Subcutaneous abdominal adipose tissue (tissue), 5 donors: Measurements from ENCODE around the gene IGFBP5.
A peak's percentile ranks its signal among the peaks of the same experiment; 100 is the strongest.

Source experiments
- H3K27ac ChIP-seq: one replicate; pipeline ENCODE4 v1.7.0; 2013; ENCODE audit warnings: low read depth, mild to moderate bottlenecking, inconsistent platforms, low read length, moderate library complexity
- H3K27me3 ChIP-seq, 5 donors: one replicate each; pipeline ENCODE4 v1.7.0; 2013; ENCODE audit warnings: low read length in 5 of 5, inconsistent platforms in 1 of 5; ENCODE audit not compliant: control insufficient read depth in 5 of 5, insufficient read depth in 4 of 5
- H3K36me3 ChIP-seq, 5 donors: one replicate each; pipeline ENCODE4 v1.7.0; 2013; ENCODE audit warnings: low read length in 5 of 5; ENCODE audit not compliant: control insufficient read depth in 5 of 5, insufficient read depth in 5 of 5
- H3K4me1 ChIP-seq, 5 donors: one replicate each; pipeline ENCODE4 v1.7.0; 2013; ENCODE audit warnings: low read length in 5 of 5, mild to moderate bottlenecking in 3 of 5, moderate library complexity in 1 of 5; ENCODE audit not compliant: control insufficient read depth in 5 of 5, insufficient read depth in 5 of 5
- H3K4me3 ChIP-seq, 5 donors: one replicate each; pipeline ENCODE4 v1.7.0; 2013; ENCODE audit warnings: low read length in 5 of 5, low read depth in 1 of 5
- H3K9ac ChIP-seq, 5 donors: one replicate each; pipeline ENCODE4 v1.7.0; 2013; ENCODE audit warnings: low read length in 5 of 5, mild to moderate bottlenecking in 4 of 5, moderate library complexity in 3 of 5
- H3K9me3 ChIP-seq, 5 donors: one replicate each; pipeline ENCODE4 v1.7.0; 2013; ENCODE audit warnings: low read length in 5 of 5; ENCODE audit not compliant: control insufficient read depth in 5 of 5
- donor health status: healthy.
- donor health status: healthy.
- donor health status: healthy.
- donor health status: healthy.
- donor health status: healthy.

The IGFBP5 gene

GRCh38 chr2:216653093-216653799 lies 42.1 kb downstream of the IGFBP5 start:
- no peaks in the 10 kb centered on the region for H3K9me3 ChIP-seq
- H3K27ac ChIP-seq, result no peak overlapping the region
- peaks cover 0 to 45% (median 16%) of the 10 kb centered on the region in 5 donors for H3K4me1 ChIP-seq
- H3K36me3 ChIP-seq, result peaks cover 0 to 6% (median 0%) of the 10 kb centered on the region in 5 donors
- H3K9ac ChIP-seq, result no peak overlapping the region
- H3K27me3 ChIP-seq, result no peaks in the 10 kb centered on the region
- H3K4me3 ChIP-seq, result no peak overlapping the region

- Histone ChIP-seq H3K27ac (no peak overlapping the region), H3K4me3 (no peak overlapping the region), H3K27me3 (no peaks in the 10 kb centered on the region), H3K36me3 (peaks cover 0 to 6% (median 0%) of the 10 kb centered on the region in 5 donors), H3K9ac (no peak overlapping the region), H3K9me3 (no peaks in the 10 kb centered on the region), H3K4me1 (peaks cover 0 to 49% (median 16%) of the 10 kb centered on the region in 5 donors)
These were observed 42.8 kb downstream of the IGFBP5 start for GRCh38 chr2:216652566-216652965.

GRCh38 chr2:216651351-216651881 lies 43.9 kb downstream of the IGFBP5 start:
- Histone ChIP-seq H3K9me3 (no peaks in the 10 kb centered on the region), H3K36me3 (peaks cover 0 to 3% (median 0%) of the 10 kb centered on the region in 5 donors), H3K4me1 (peaks cover 0 to 49% (median 16%) of the 10 kb centered on the region in 5 donors), H3K27me3 (no peaks in the 10 kb centered on the region), H3K4me3 (no peak overlapping the region), H3K27ac (no peak overlapping the region), H3K9ac (no peak overlapping the region)

GRCh38 chr2:216650626-216651257 lies 44.6 kb downstream of the IGFBP5 start:
- Histone ChIP-seq H3K9me3 (no peaks in the 10 kb centered on the region), H3K27me3 (no peaks in the 10 kb centered on the region), H3K36me3 (no peaks in the 10 kb centered on the region), H3K27ac (no peak overlapping the region), H3K9ac (no peak overlapping the region), H3K4me3 (no peak overlapping the region), H3K4me1 (peaks cover 0 to 49% (median 16%) of the 10 kb centered on the region in 5 donors)

- Histone ChIP-seq H3K4me1 (peaks cover 0 to 57% (median 14%) of the 10 kb centered on the region in 5 donors), H3K27ac (no peak overlapping the region), H3K36me3 (no peaks in the 10 kb centered on the region)
These were observed 45.8 kb downstream of the IGFBP5 start for GRCh38 chr2:216649574-216649973.

GRCh38 chr2:216648105-216648504 lies 47.2 kb downstream of the IGFBP5 start:
- H3K9ac ChIP-seq, result no peak overlapping the region
- H3K4me3 ChIP-seq, result no peak overlapping the region
- H3K27ac ChIP-seq, result no peak overlapping the region
- peaks cover 0 to 1% (median 0%) of the 10 kb centered on the region in 5 donors for H3K27me3 ChIP-seq
- no peaks in the 10 kb centered on the region for H3K36me3 ChIP-seq
- no peaks in the 10 kb centered on the region for H3K9me3 ChIP-seq
- H3K4me1 ChIP-seq, result peaks cover 0 to 56% (median 9%) of the 10 kb centered on the region in 5 donors

More at GRCh38 chr2:216649574-216649973, 45.8 kb downstream of the IGFBP5 start:
- Histone ChIP-seq H3K9me3 (no peaks in the 10 kb centered on the region), H3K4me3 (no peak overlapping the region), H3K27me3 (no peaks in the 10 kb centered on the region), H3K9ac (no peak overlapping the region)

GRCh38 chr2:216646116-216646515 lies 49.2 kb downstream of the IGFBP5 start:
- Histone ChIP-seq H3K27me3 (peaks cover 0 to 6% (median 5%) of the 10 kb centered on the region in 5 donors), H3K36me3 (no peaks in the 10 kb centered on the region), H3K4me3 (no peak overlapping the region), H3K4me1 (peaks cover 0 to 49% (median 9%) of the 10 kb centered on the region in 5 donors), H3K27ac (no peak overlapping the region), H3K9ac (no peak overlapping the region), H3K9me3 (no peaks in the 10 kb centered on the region)

GRCh38 chr2:216645636-216645950 lies 49.8 kb downstream of the IGFBP5 start:
- H3K27me3 ChIP-seq, result peaks cover 0 to 6% (median 5%) of the 10 kb centered on the region in 5 donors
- H3K9me3 ChIP-seq, result no peaks in the 10 kb centered on the region
- no peak overlapping the region for H3K4me3 ChIP-seq
- no peaks in the 10 kb centered on the region for H3K36me3 ChIP-seq
- H3K9ac ChIP-seq, result no peak overlapping the region
- peaks cover 0 to 44% (median 9%) of the 10 kb centered on the region in 5 donors for H3K4me1 ChIP-seq
- no peak overlapping the region for H3K27ac ChIP-seq

GRCh38 chr2:216644842-216645635 lies 50.3 kb downstream of the IGFBP5 start:
- no peaks in the 10 kb centered on the region for H3K36me3 ChIP-seq
- H3K9me3 ChIP-seq, result no peaks in the 10 kb centered on the region
- H3K4me1 ChIP-seq, result peaks cover 0 to 38% (median 9%) of the 10 kb centered on the region in 5 donors
- H3K4me3 ChIP-seq, result no peak overlapping the region
- H3K27me3 ChIP-seq, result peaks cover 3 to 7% (median 5%) of the 10 kb centered on the region in 5 donors
- H3K9ac ChIP-seq, result no peak overlapping the region
- H3K27ac ChIP-seq, result peak overlapping the region; percentile 67
